Left cardiac atrium (tissue), 4 donors: ENCODE measurements around the gene FAM53A. TPM values are rescaled to one million over a fixed set of nuclear protein-coding genes. Genes with fewer than 3 reads are reported as not detected.

Experiments
- ATAC-seq, 2 donors: fragments of 200-7000 bp; cut with Tn5 transposase; one replicate each; pipeline ENCODE4 v1.9.1; 2020; ENCODE audit warnings: mild to moderate bottlenecking in 2 of 2, moderate library complexity in 2 of 2
- DNase-seq: peaks from one replicate; pipeline ENCODE4 v3.0.0-alpha.2; 2020
- intact Hi-C, 2 donors: fragments of 100-400 bp; cut with DNase I; formaldehyde crosslinking; loops; one replicate each; pipeline versions ENCODE4 v1.14.1 to v1.15.1; 2022 to 2023
- total RNA-seq, 2 donors: library from RNA; stranded (reverse); fragmentation: NEBNext Ultra II Directional; extraction: Animal tissue kit (Norgen Biotek cat#: 25700); gene quantifications; one replicate each; pipeline ENCODE4 v1.2.1, GENCODE V29; 2021
- donor health status: DM: no; HTN: yes; CAD: no.
- donor health status: DM: no; HTN: yes; CAD: no; lungs with severe emphysema.
- donor health status: DM: yes; HTN: yes; CAD: no.
- donor health status: Dilated cardiomyopathy.

Gene FAM53A
- total RNA-seq, 2 donors from 2014 or later = 1.3 to 1.6 TPM

DNA sequence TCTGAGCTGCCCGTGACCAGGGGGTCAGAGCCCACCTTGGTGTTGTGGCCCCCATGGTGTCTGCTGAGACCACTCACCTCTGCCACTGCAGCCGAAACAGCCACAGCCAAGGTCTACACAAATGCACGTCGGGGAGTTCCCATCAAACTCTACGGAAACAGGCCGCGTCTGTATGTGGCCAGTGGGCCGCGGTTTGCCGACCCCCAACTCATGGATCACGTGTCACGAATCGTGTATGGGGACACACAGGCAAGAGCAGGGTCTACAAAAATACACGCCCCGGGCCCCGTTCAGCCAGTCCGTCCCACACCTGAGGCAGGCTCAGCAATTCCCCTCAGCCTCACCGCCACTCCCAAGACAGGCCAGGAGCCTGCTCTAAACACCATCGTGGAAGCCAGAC, 53.8 kb downstream of the FAM53A start:
- ATAC-seq = no peak
- no peak for DNase-seq
- intact Hi-C loops = no loop called here

DNA sequence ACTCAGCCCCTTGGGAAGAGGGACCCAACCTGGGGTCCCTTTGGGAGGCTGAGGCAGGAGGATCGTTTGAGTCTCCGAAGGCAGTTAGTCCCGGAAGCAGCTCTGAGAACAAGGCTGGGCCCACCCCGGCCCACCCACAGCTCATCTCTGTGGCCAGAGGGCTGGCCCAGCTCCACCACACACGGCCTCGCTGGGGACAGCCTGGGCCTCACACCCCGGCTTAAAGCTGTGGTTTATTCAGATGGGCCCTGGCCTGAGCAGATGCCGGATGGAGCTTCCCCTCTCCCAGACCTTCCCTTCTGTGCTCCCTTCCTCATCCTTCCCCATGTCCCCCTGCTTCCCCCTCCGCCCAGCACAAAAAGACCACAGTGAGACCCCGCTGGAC, 54.4 kb downstream of the FAM53A start:
- ATAC-seq = no peak
- intact Hi-C loops = loop anchor here (1.0 to 2.0 kb wide), 2 partner anchors 273 kb away; no protein-coding TSS in a partner anchor
- no peak for DNase-seq

DNA sequence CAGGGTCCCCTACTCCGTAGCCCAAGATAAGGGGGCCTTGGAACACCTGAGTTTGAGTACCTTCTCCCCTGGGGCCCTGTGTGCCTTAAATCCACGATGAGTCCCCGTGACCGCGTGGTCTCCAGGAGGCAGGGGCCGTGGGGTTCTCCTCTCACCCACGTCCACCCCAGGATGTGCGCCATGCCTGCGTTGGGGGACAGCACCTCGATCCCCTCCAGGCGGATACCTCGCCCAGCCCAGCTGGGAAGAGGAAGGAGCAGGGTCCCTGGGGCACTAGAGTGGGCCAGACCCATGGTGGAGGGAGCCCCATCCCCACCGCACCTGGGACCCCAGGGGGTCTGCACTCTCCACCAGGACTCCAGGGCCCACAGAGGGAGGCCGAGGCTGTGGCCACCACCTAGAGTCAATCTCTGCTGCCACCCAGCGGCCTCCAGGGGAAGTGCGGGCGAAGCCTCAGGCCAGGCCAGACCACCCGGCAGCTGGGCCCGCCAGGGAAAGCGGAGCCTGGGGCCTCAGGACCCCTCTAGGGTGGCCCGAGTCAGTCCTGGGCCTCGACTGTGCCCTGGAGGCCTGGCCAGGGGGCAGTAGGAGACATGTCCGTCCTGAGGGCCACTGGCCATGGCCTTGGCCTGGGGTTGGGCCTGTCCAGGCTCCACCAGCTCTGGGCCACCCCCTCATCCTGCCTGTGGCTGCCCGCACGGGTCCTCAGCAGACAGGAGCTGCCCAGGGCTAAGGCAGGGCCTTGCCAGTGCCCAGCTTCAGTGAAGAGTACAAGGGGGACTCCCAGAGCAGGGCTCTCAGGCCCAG, 55.0 kb downstream of the FAM53A start:
- ATAC-seq (peak; percentile 81 to 88), DNase-seq (peak; percentile 69)
- intact Hi-C loops = loop anchor here (1.0 to 2.0 kb wide), 2 partner anchors 272 to 273 kb away; no protein-coding TSS in a partner anchor

DNA sequence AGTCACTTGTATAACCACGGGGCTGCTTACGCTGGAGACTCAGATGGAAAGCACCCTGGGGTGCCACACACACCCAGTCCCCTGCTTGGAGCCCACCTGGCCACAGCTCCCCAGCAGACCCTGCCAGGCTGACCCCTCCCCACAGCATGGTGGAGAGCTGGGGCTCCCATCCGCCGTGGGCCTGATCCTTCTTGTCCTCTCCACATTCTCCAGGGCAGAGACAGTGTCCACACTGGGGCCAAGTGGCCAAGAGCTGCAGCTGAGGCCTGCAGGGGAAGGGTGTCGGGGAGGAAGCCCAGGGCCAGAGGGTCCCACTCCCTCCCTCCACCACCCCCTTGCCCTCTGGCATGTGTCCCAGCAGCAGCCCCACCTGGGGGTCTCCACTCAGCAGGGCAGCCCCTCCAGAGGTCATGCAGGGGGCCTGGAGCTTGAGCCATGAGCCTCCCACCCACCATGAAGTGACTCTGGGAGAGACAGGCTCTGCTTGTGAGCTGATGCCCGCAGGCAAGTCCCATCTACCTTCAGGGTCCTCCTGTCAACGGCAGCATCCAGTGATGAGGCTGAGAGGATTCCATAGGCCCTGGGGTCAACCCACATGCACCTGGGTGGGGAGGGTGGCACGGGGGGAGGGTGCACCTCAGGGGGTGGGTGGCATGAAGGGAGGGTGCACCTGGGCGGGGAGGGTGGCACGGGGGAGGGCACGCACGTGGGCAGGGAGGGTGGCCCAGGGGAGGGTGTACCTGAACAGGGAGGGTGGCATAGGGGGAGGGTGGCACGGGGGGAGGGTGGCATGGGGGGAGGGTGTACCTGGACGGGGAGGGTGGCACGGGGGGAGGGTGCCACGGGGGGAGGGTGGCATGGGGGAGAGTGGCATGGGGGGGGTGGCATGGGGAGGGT, 56.4 kb downstream of the FAM53A start:
- intact Hi-C loops = loop anchor here in 1 of 2 donors (2.0 kb wide), 1 partner anchor 271 kb away; no protein-coding TSS in a partner anchor
- no peak for DNase-seq
- ATAC-seq = no peak

DNA sequence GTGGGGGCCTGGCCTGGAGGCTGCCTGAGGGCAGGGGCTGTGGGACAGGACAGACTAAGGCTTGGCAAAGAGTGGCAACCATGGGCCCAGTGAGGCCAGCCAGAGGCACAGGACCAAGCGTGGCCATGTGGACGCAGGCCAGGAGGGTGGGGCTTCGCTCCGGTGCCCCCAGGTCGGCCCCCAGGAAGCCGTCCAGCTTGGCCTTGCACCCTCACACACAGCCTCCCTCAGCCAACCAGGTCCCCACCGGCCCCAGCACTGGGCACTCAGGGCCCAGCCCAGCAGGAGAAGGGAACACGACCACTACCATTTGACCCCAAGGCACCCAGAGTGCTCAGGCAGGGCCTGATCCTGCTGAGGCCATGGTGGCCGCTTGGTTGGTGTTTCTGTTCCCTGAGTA, 57.2 kb downstream of the FAM53A start:
- ATAC-seq (no peak), DNase-seq (no peak)
- intact Hi-C loops = no loop called here

DNA sequence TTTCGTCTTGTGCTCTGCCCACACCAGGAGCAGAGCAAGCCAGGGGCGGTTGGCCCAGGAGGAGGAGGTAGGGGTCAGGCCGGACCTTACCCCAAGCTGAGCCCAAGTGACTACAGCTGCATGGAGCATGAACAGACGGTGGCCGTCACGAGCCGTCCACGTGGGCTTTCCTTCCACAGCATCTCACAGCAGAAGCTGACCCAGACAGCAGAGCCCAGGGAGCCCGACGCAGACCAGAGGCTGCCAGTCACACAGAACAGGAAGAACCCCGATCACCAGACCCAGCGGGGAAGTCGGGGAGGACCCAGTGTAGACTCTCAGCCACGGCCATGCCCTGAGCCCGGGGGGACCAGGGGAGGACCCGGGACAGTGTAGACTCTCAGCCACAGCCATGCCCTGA, 58.0 kb downstream of the FAM53A start:
- ATAC-seq = no peak
- intact Hi-C loops = no loop called here
- DNase-seq = no peak

DNA sequence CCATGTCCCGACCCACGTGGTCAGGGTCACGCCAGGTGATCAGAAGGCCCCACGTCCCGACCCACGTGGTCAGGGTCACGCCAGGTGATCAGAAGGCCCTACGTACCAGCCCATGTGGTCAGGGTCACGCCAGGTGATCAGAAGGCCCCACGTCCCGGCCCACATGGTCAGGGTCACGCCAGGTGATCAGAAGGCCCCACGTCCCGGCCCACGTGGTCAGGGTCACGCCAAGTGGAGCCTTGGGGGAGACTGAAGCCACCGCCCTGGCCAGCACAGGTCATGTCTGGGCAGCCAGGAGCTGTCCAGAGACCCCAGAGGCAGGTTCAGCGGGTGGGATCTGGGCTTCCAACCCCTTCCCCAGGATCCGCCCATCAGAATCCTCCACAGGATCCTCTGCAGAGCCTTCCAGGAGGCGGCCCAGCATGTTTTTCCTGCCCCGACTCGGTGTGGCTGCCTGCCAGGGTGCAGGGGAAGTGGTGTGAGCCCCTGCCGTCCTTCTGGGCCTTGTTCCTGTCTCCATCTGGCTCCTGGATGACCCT, 58.4 kb downstream of the FAM53A start:
- DNase-seq (no peak), ATAC-seq (no peak)
- intact Hi-C loops = no loop called here

DNA sequence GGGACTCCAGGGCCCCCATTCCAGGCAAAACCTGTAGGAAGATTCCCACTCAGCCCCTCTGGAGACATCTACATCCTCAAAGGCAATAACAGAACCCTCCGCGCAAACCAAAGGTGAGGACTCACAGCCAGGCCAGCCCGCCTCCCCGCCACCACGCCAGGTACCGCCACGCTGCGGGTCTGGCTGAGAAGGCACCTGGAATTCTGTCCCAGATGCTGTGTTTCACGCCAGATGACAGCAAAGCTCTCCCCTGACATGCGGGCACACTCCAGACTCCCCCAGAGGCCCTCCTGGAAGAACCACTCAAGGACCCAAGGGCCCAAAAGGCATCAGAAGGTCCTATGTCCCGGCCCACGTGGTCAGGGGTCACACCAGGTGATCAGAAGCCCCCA, 59.6 kb downstream of the FAM53A start:
- DNase-seq (no peak), ATAC-seq (no peak)
- intact Hi-C loops = no loop called here

DNA sequence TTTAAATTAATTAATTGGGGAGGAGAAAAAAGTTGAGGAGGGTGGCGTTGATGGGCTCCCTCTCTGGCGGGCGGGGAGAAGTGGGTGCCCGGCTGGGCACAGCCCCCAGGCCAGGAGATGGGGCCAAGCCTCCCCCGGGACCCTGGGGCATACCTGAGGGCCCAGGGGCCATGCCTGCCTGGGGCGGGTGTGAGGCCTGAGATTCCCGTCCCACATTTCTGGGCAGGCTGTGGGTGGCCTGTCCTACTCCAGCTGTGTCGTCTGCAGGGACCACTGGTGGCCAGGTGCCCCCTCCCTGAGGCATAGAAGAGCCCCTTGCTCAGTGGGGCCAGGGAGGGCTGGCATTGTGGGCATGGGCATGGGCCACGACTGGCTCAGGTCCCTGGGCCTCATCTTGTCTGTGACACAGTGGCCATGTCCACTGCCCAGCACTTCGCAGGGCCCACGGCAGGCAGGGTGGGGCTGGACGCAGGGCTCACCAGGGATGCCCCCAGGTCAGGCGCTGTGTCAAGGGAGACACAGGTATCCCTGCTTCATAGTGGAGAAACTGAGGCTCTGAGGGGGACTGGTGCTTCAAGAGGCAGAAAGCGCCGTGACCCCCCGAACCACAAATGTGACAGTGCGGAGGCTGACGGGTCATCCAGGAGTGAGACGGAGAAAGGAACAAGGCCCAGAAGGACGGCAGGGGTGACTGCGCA, 60.1 kb downstream of the FAM53A start:
- intact Hi-C loops = no loop called here
- no peak for ATAC-seq
- no peak for DNase-seq

DNA sequence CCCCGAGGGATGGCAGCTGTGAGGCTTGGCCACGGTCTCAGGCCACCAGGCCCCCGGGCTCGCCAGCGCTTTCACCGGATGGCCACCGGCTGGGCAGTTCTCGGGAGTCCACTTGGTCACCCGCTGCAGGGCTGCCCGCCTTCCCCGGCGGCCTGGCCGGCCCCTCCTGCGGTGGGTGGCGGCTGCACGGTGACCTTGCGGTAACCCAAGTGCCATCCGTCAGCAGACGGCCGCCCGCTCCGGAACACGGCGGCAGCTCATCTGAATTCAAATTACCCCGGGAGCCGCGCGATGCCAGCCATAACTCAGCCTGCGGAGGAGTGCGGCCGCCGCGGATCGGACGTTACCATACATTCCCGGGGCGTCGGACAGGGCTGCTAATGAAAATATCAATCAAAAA, 60.7 kb downstream of the FAM53A start:
- ATAC-seq = no peak
- DNase-seq = no peak
- intact Hi-C loops = no loop called here

DNA sequence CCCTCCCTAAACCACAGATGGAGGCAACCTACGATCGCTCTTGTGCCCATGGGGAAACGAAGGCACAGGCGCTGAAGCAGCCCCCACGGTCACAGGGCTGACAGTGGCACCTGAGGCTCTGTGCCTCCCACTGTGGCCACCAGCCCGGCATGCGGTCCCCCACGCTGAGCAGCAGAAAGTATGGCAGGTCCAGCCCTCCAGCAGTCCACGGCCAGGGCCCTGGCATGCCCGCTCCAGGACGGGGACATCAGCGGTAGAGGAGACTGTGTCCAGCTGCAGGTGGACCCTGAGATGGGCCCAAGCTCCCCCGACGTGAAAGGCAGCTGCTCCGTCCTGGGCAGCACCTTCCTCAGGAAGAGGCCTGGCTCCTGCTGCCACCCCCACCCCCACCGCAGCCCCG, 61.2 kb downstream of the FAM53A start:
- ATAC-seq = no peak
- no peak for DNase-seq
- intact Hi-C loops = no loop called here

DNA sequence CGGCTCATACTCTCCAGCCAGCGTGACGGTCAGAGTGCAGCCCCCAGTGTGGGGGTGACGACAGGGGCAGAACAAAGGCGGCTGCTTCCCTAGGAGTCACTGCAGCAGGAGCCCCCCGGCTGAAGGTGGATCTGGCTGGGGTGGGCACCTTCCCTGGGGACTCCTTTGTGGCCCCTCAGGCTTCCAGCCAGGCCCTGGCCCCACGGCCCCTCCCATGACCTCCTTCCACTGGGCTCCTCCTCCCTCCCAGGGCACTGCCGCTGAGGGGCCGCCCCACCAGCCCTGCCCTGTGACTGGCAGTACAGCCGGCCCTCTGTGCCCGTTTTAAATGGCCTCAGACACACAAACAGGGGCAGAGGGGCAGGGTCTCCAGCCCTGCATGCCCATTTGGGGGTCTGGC, 61.9 kb downstream of the FAM53A start:
- DNase-seq (no peak), ATAC-seq (no peak)
- intact Hi-C loops = no loop called here

DNA sequence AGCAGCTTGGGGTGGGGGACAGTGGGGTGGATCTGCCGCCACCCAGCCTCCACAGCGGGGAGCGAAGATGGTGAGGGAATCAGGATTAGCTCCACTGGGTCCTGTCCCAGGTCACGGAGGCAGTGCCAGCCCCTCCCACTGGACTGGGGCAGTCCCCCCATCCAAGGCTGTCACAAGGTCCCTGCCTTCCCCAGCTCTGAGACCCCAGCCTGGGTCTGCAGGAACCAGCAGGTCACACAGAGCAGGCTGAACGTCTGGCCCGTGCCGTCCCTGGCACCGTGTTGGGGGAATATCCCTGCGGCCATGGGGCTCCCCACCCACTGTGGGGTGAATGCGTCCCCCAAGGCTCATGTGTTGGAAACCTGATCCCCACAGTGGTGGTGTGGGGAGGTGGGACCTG, 62.6 kb downstream of the FAM53A start:
- intact Hi-C loops = no loop called here
- DNase-seq (no peak), ATAC-seq (no peak)

DNA sequence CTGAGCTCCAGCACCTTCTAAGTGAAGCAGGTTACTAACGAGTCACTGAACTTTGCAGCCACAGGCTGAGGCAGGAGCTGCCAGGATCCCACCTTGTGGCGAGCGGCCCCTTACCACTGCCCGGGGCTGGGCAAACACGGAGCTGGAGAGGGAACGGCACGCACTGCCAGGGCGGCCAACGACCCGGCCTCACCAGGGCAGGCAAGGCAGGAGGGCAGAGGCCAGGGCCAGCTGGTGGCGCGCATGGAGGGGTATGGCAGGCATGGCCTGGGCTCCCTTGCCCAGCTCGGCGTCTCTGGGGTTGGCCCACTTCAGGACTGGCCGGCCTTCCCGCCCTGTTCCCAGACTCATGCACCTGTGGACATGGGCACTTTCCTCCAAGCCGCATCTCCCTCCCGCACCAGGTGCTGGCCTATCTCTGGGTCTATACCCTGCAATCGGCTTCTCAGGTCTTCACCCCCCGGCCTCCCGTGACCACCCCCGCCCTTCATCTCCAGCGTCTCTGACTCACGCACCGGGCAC, 64.9 kb downstream of the FAM53A start:
- no peak for ATAC-seq
- intact Hi-C loops = no loop called here
- DNase-seq = no peak

DNA sequence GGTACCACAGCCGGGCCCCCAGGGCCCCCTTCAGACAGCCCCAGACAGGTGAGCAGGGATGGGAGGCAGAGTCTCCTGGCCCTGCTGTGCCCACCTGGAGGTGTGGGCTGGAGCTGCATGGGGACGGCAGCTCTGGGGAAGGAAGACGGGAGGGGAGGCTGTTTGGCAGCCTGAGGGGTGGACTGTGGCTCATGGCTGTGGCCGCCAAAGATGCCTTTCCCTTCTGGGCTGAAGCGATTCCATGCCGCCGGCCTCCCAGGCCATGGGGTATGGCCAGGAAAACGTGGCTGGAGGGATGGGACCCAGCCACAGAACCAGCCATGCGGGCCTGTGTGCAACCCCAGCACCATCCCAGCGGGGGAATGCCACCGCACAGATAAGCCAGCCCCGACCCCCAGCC, 65.7 kb downstream of the FAM53A start:
- DNase-seq = no peak
- intact Hi-C loops = no loop called here
- no peak for ATAC-seq

DNA sequence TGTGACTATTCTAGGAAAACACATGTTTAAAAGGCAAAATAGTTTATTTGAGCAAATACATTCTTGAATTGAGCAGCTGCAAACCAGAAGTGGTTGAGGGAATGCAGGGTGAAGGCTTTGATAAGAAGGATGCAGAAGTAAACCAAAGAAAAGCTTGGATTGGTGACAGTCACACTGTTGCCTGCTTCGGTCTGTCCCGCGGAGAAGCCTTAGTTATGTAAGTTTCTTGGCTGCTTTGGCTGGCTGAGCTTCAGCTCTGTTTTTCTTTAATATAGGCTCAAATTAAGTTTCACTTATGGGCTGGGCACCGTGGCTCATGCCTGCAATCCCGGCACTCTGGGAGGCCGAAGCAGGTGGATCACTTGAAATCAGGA, 67.6 kb downstream of the FAM53A start:
- DNase-seq (no peak), ATAC-seq (peak in 1 of 2 donors; percentile 79)
- intact Hi-C loops = no loop called here

DNA sequence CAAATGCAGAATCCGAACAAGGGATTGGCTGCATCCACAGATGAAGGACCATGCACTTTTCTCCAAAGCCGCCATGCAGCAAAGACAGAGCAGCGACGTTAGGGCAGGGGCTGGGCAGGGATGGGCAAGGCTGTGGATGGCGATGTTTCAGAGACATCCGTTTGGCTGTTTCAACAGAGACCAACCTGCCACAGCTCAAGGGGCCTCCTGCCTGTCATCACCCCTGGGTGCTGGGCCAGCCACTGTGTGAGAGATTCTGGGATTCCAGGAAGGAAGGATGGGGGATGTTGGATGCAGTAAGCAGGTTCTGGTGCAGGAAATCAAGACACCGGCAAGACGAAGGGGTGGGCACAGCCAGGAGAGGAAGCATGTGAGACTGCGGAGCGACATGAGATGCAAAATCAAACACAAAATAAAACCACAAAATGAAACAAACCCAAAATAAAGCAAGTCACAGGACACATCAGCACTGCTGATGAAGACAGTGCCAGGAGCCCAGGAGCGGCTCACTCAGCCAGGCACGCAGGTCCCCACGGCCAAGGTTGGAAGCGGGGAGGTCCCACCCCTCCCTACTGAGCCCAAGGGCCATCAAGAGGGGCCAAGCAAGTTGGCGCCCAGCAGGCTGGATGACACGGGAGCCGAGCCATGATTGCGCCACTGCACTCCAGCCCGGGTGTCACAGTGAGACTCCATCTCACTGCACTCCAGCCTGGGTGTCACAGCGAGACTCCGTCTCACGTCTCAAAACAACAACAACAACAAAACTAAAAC, 68.1 kb downstream of the FAM53A start:
- DNase-seq = peak; percentile 48
- ATAC-seq = peak; percentile 17 to 64

DNA sequence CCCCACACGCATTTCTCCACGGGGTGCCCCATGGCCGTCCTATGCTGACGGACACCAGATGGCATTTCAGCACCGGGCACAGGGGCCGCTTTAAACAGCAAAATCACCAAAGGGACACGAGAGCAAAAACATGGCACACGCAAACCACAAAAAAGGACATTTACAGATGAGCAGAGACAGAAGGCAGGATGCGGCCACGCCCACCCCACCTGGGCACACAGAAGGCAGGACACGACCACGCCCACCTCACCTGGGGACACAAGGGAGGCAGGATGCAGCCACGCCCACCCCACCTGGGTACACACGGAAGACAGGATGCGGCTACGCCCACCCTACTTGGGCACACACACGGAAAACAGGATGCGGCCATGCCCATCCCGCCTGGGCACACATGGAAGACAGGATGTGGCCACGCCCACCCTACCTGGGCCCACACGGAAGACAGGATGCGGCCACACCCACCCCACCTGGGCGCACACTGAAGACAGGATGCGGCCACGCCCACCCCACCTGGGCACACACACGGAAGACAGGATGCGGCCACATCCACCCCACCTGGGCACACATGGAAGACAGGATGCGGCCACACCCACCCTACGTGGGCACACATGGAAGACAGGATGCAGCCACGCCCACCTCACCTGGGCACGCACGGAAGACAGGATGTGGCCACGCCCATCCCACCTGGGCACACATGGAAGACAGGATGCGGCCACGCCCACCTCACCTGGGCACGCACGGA, 69.1 kb downstream of the FAM53A start:
- intact Hi-C loops = no loop called here
- no peak for ATAC-seq

More for the DNA sequence above, 68.1 kb downstream of the FAM53A start:
- intact Hi-C loops = no loop called here

More for the DNA sequence above, 69.1 kb downstream of the FAM53A start:
- no peak for DNase-seq
